ENCODE data around the gene RNF5. TPM values are rescaled to one million over a fixed set of nuclear protein-coding genes. Genes with fewer than 3 reads are reported as not detected.
A peak's percentile ranks its signal among the peaks of the same experiment; 100 is the strongest.

Gene RNF5
- total and polyA plus RNA-seq, 9 of the 15 experiments (the other 6 are each of a cell fraction or from before 2014, with no cell fraction given): 62.2 to 245 (median 129) TPM

DNA sequence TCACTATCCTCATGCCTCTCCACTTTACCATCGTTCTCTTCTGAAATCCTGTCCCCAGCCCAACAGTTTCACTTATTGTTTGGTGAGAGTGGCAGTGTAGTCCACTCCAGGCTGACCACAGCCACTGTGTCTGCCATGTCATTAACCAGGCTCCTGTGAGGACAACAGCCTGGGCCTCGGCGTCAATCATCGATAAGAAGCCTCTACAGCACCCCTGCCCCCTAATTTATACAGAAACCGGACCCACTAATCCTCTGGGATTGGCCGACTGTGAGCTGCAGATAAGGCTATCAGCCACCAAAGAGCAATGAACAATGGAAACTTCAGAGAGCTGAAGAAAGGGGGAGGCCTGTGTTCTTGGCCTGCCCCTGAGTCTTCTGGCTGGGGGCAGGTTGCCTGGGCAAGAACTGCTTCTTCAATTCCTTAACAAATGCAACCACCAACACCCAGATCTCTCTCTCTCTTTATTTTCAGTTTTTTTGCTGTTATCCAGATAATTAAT lies 10.4 kb upstream of the RNF5 start (continued):
- TF ChIP-seq, protein P1, sequence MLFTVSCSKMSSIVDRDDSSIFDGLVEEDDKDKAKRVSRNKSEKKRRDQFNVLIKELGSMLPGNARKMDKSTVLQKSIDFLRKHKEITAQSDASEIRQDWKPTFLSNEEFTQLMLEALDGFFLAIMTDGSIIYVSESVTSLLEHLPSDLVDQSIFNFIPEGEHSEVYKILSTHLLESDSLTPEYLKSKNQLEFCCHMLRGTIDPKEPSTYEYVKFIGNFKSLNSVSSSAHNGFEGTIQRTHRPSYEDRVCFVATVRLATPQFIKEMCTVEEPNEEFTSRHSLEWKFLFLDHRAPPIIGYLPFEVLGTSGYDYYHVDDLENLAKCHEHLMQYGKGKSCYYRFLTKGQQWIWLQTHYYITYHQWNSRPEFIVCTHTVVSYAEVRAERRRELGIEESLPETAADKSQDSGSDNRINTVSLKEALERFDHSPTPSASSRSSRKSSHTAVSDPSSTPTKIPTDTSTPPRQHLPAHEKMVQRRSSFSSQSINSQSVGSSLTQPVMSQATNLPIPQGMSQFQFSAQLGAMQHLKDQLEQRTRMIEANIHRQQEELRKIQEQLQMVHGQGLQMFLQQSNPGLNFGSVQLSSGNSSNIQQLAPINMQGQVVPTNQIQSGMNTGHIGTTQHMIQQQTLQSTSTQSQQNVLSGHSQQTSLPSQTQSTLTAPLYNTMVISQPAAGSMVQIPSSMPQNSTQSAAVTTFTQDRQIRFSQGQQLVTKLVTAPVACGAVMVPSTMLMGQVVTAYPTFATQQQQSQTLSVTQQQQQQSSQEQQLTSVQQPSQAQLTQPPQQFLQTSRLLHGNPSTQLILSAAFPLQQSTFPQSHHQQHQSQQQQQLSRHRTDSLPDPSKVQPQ (CRISPR knock-in tag; IDR thresholded peaks at IDR 0.05; ENCODE audit: borderline replicate concordance): no peak
- TF ChIP-seq, protein P2, sequence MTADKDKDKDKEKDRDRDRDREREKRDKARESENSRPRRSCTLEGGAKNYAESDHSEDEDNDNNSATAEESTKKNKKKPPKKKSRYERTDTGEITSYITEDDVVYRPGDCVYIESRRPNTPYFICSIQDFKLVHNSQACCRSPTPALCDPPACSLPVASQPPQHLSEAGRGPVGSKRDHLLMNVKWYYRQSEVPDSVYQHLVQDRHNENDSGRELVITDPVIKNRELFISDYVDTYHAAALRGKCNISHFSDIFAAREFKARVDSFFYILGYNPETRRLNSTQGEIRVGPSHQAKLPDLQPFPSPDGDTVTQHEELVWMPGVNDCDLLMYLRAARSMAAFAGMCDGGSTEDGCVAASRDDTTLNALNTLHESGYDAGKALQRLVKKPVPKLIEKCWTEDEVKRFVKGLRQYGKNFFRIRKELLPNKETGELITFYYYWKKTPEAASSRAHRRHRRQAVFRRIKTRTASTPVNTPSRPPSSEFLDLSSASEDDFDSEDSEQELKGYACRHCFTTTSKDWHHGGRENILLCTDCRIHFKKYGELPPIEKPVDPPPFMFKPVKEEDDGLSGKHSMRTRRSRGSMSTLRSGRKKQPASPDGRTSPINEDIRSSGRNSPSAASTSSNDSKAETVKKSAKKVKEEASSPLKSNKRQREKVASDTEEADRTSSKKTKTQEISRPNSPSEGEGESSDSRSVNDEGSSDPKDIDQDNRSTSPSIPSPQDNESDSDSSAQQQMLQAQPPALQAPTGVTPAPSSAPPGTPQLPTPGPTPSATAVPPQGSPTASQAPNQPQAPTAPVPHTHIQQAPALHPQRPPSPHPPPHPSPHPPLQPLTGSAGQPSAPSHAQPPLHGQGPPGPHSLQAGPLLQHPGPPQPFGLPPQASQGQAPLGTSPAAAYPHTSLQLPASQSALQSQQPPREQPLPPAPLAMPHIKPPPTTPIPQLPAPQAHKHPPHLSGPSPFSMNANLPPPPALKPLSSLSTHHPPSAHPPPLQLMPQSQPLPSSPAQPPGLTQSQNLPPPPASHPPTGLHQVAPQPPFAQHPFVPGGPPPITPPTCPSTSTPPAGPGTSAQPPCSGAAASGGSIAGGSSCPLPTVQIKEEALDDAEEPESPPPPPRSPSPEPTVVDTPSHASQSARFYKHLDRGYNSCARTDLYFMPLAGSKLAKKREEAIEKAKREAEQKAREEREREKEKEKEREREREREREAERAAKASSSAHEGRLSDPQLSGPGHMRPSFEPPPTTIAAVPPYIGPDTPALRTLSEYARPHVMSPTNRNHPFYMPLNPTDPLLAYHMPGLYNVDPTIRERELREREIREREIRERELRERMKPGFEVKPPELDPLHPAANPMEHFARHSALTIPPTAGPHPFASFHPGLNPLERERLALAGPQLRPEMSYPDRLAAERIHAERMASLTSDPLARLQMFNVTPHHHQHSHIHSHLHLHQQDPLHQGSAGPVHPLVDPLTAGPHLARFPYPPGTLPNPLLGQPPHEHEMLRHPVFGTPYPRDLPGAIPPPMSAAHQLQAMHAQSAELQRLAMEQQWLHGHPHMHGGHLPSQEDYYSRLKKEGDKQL (CRISPR knock-in tag; IDR thresholded peaks at IDR 0.05; ENCODE audit: borderline replicate concordance): no peak
- TF ChIP-seq PTBP1 (IDR thresholded peaks at IDR 0.05; ENCODE audit: low read depth, low read length) (no peak), FOXA3 (CRISPR knock-in tag; conservative IDR thresholded peaks at IDR 0.05 in 1 of 2, IDR thresholded peaks at IDR 0.05 in 1 of 2) (no peak), FOXK2 (conservative IDR thresholded peaks at IDR 0.05 in 1 of 2, IDR thresholded peaks at IDR 0.05 in 1 of 2; ENCODE audit: low read depth in 2 of 2) (peak; percentile 82 to 91; a peak in 3 of 4 replicates), ZNF696 (CRISPR knock-in tag; conservative IDR thresholded peaks at IDR 0.05) (no peak), KDM4B (IDR thresholded peaks at IDR 0.05; ENCODE audit: borderline replicate concordance in 2 of 2, low read depth in 1 of 2) (peak in 1 of 2 experiments; percentile 15; a peak in 1 of 4 replicates), KLF16 (IDR thresholded peaks at IDR 0.05) (peak; percentile 90), MEF2A (IDR thresholded peaks at IDR 0.05; ENCODE audit: control insufficient read depth, low read depth, low read length) (no peak; the same call in 1 of the 2 replicates), ESRRB (CRISPR knock-in tag; IDR thresholded peaks at IDR 0.05; ENCODE audit: borderline replicate concordance) (no peak)
- TF ChIP-seq, protein P3, sequence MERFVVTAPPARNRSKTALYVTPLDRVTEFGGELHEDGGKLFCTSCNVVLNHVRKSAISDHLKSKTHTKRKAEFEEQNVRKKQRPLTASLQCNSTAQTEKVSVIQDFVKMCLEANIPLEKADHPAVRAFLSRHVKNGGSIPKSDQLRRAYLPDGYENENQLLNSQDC (CRISPR knock-in tag; IDR thresholded peaks at IDR 0.05): no peak
- TF ChIP-seq, protein P4, sequence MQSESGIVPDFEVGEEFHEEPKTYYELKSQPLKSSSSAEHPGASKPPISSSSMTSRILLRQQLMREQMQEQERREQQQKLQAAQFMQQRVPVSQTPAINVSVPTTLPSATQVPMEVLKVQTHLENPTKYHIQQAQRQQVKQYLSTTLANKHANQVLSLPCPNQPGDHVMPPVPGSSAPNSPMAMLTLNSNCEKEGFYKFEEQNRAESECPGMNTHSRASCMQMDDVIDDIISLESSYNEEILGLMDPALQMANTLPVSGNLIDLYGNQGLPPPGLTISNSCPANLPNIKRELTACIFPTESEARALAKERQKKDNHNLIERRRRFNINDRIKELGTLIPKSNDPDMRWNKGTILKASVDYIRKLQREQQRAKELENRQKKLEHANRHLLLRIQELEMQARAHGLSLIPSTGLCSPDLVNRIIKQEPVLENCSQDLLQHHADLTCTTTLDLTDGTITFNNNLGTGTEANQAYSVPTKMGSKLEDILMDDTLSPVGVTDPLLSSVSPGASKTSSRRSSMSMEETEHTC (IDR thresholded peaks at IDR 0.05): no peak
- TF ChIP-seq, protein P5, sequence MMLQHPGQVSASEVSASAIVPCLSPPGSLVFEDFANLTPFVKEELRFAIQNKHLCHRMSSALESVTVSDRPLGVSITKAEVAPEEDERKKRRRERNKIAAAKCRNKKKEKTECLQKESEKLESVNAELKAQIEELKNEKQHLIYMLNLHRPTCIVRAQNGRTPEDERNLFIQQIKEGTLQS (IDR thresholded peaks at IDR 0.05): no peak
- TF ChIP-seq, protein P5 (CRISPR knock-in tag; conservative IDR thresholded peaks at IDR 0.05): no peak

Measured in K562 (cell line).